ENCODE measurements around the gene MLEC. TPM values are rescaled to one million over a fixed set of nuclear protein-coding genes. Genes with fewer than 3 reads are reported as not detected.

Gene MLEC
- total RNA-seq (90.1 and 120 TPM in 2 replicates), polyA plus RNA-seq (56.4 and 66.1 TPM in 2 replicates), polyA minus RNA-seq (ENCODE audit: low replicate concordance) (86.3 and 126 TPM in 2 replicates)
- 78.1 and 80.1 TPM in 2 replicates for polyA plus RNA-seq (2012)

GRCh38 chr12:120686690-120687577, at the start of gene MLEC:
Gene MLEC (plus strand): TSS chr12:120687149. CDS start chr12:120687297, 148 bp downstream.
- no peak for TF ChIP-seq CTCF (conservative IDR thresholded peaks at IDR 0.05 in 1 of 2, IDR thresholded peaks at IDR 0.05 in 1 of 2; ENCODE audit: low read depth in 1 of 2, low read length in 2 of 2)
- no peak for TF ChIP-seq EZH2 (IDR thresholded peaks at IDR 0.05; ENCODE audit: low read length, missing control alignments)
- Histone ChIP-seq H3K27ac (ENCODE audit: insufficient read depth, low read length) (peak within 1 kb of the TSS; percentile 80), H3K4me2 (ENCODE audit: extremely low read depth, insufficient read depth, low read length) (peak within 1 kb of the TSS; percentile 89)

GRCh38 chr12:120639771-120640721, 46.9 kb upstream of the MLEC start, which contains the start of gene CABP1:
Gene CABP1 (plus strand): TSS chr12:120640626. CDS start chr12:120640686, 60 bp downstream.
- TF ChIP-seq EZH2 (IDR thresholded peaks at IDR 0.05; ENCODE audit: low read length, missing control alignments) (peak; percentile 87), CTCF (conservative IDR thresholded peaks at IDR 0.05 in 1 of 2, IDR thresholded peaks at IDR 0.05 in 1 of 2; ENCODE audit: low read depth in 1 of 2, low read length in 2 of 2) (no peak)
- H3K27me3 ChIP-seq (ENCODE audit: control insufficient read depth, insufficient read depth, low read length): peaks cover 42% of the 10 kb centered on the region
- H3K79me2 ChIP-seq (ENCODE audit: control insufficient read depth, insufficient read depth, low read length): no peaks in the 10 kb centered on the region
- H3K27ac ChIP-seq (ENCODE audit: insufficient read depth, low read length): no peak within 1 kb of the TSS
- no peaks in the 10 kb centered on the region for H3K4me1 ChIP-seq (ENCODE audit: control insufficient read depth, extremely low read depth, insufficient read depth, low read length)
- no peaks in the 10 kb centered on the region for H3K36me3 ChIP-seq (ENCODE audit: control insufficient read depth, insufficient read depth, low read length)
- no peak within 1 kb of the TSS for H3K9ac ChIP-seq (ENCODE audit: insufficient read depth, low read length)
- no peaks in the 10 kb centered on the region for H4K20me1 ChIP-seq (ENCODE audit: control insufficient read depth, extremely low read depth, insufficient read depth, low read length)
- H2AFZ ChIP-seq (ENCODE audit: low read length): no peak within 1 kb of the TSS
- no peak for DNase-seq (ENCODE audit: low read depth in 2 of 2)
- peak within 1 kb of the TSS; percentile 75 for H3K4me2 ChIP-seq (ENCODE audit: extremely low read depth, insufficient read depth, low read length)
- H3K9me3 ChIP-seq (ENCODE audit: control insufficient read depth, insufficient read depth, low read depth, low read length): no peaks in the 10 kb centered on the region
- peak within 1 kb of the TSS in 1 of 4 experiments; percentile 20 for H3K4me3 ChIP-seq (replicated peaks in 1 of 4; ENCODE audit: control extremely low read depth in 1 of 4, insufficient read depth in 1 of 4, low read depth in 3 of 4, low read length in 4 of 4)

More at GRCh38 chr12:120686690-120687577, at the start of gene MLEC:
- Histone ChIP-seq H3K9me3 (ENCODE audit: control insufficient read depth, insufficient read depth, low read depth, low read length) (no peaks in the 10 kb centered on the region), H3K36me3 (ENCODE audit: control insufficient read depth, insufficient read depth, low read length) (no peaks in the 10 kb centered on the region), H3K27me3 (ENCODE audit: control insufficient read depth, insufficient read depth, low read length) (no peaks in the 10 kb centered on the region), H3K4me1 (ENCODE audit: control insufficient read depth, extremely low read depth, insufficient read depth, low read length) (peaks cover 5% of the 10 kb centered on the region), H4K20me1 (ENCODE audit: control insufficient read depth, extremely low read depth, insufficient read depth, low read length) (no peaks in the 10 kb centered on the region), H3K79me2 (ENCODE audit: control insufficient read depth, insufficient read depth, low read length) (peaks cover 46% of the 10 kb centered on the region), H3K4me3 (replicated peaks in 1 of 4; ENCODE audit: control extremely low read depth in 1 of 4, insufficient read depth in 1 of 4, low read depth in 3 of 4, low read length in 4 of 4) (peak within 1 kb of the TSS; percentile 68 to 90 (median 82)), H2AFZ (ENCODE audit: low read length) (peak within 1 kb of the TSS; percentile 76), H3K9ac (ENCODE audit: insufficient read depth, low read length) (peak within 1 kb of the TSS; percentile 91)
- DNase-seq (ENCODE audit: low read depth in 2 of 2): peak; percentile 94 to 98
